GM19043 (cell line): ENCODE measurements around the gene MLANA.
A peak's percentile ranks its signal among the peaks of the same experiment; 100 is the strongest.
"Not testable (repeated sequence)": the region's sequence is repeated elsewhere in the genome, so short reads cannot be mapped to it uniquely, and the experiment has no call there.

Experiments
- ATAC-seq: cut with Tn5 transposase; IDR thresholded peaks from one replicate; pipeline ENCODE4 v1.9.1; 2021; ENCODE audit warnings: low read depth; ENCODE audit not compliant: unreplicated experiment

Gene MLANA

GRCh38 chr9:5869315-5870019 is 21.2 kb upstream of the MLANA start:
- ATAC-seq: no peak

- ATAC-seq: no peak
Measured at GRCh38 chr9:5870020-5870339, 20.7 kb upstream of the MLANA start.

GRCh38 chr9:5870691-5871090 is 20.0 kb upstream of the MLANA start:
- no peak for ATAC-seq

- ATAC-seq: no peak
Measured at GRCh38 chr9:5871785-5872184, 18.9 kb upstream of the MLANA start.

- ATAC-seq: no peak
Measured at GRCh38 chr9:5872511-5872910, 18.2 kb upstream of the MLANA start.

GRCh38 chr9:5873439-5873838 is 17.2 kb upstream of the MLANA start:
- ATAC-seq: no peak

- no peak for ATAC-seq
Measured at GRCh38 chr9:5874048-5874447, 16.6 kb upstream of the MLANA start.

- no peak for ATAC-seq
Measured at GRCh38 chr9:5876026-5876425, 14.7 kb upstream of the MLANA start.

GRCh38 chr9:5876711-5877110 is 14.0 kb upstream of the MLANA start:
- ATAC-seq: no peak

GRCh38 chr9:5879419-5880181 is 11.1 kb upstream of the MLANA start:
- no peak for ATAC-seq

GRCh38 chr9:5882244-5883012 is 8.3 kb upstream of the MLANA start:
- not testable (repeated sequence) for ATAC-seq

GRCh38 chr9:5884191-5884590 is 6.5 kb upstream of the MLANA start:
- ATAC-seq: no peak

- peak; percentile 97 for ATAC-seq
Measured at GRCh38 chr9:5886114-5886939, 4.4 kb upstream of the MLANA start.

- no peak for ATAC-seq
Measured at GRCh38 chr9:5892456-5893133, 1.9 kb downstream of the MLANA start.

GRCh38 chr9:5893134-5893505 is 2.4 kb downstream of the MLANA start:
- no peak for ATAC-seq

- ATAC-seq: no peak
Measured at GRCh38 chr9:5893591-5894236, 3.0 kb downstream of the MLANA start.

GRCh38 chr9:5894237-5894959 is 3.7 kb downstream of the MLANA start:
- no peak for ATAC-seq

GRCh38 chr9:5895782-5896181 is 5.1 kb downstream of the MLANA start:
- no peak for ATAC-seq

- ATAC-seq: no peak
Measured at GRCh38 chr9:5896863-5897262, 6.2 kb downstream of the MLANA start.
